Type B pancreatic cell (in vitro differentiated cells): ENCODE results near the gene MFAP2. TPM values are rescaled to one million over a fixed set of nuclear protein-coding genes. Genes with fewer than 3 reads are reported as not detected.

ENCODE experiments used
- DNase-seq: peaks from one replicate; pipeline ENCODE4 v3.0.0; 2021; ENCODE audit warnings: mixed read lengths; ENCODE audit not compliant: unreplicated experiment; ENCODE audit errors: extremely low spot score
- H3K27ac Mint-ChIP-seq: 2 replicates; pipeline ENCODE4 v1.8.0; 2021; ENCODE audit warnings: mild to moderate bottlenecking, mixed read lengths
- H3K27me3 Mint-ChIP-seq: 2 replicates; pipeline ENCODE4 v1.8.0; 2021; ENCODE audit warnings: mixed read lengths
- H3K36me3 Mint-ChIP-seq: 2 replicates; pipeline ENCODE4 v1.8.0; 2021; ENCODE audit warnings: mixed read lengths
- H3K4me1 Mint-ChIP-seq: one replicate; pipeline ENCODE4 v1.8.0; 2021; ENCODE audit warnings: mixed read lengths; ENCODE audit not compliant: unreplicated experiment
- H3K4me3 Mint-ChIP-seq: 2 replicates; pipeline ENCODE4 v1.8.0; 2021; ENCODE audit warnings: mild to moderate bottlenecking, mixed read lengths
- H3K9me3 Mint-ChIP-seq: 2 replicates; pipeline ENCODE4 v1.8.0; 2021; ENCODE audit warnings: mixed read lengths
- total RNA-seq: library from RNA; stranded (reverse); gene quantifications from 2 replicates; pipeline ENCODE4 v1.2.1, GENCODE V29; 2021; ENCODE audit warnings: low replicate concordance
- TF ChIP-seq, protein P1 (sequence below): fragments of 200-600 bp; sonication (generic); conservative IDR thresholded peaks from 2 replicates; pipeline ENCODE4 v1.5.0; 2021; ENCODE audit warnings: antibody characterized with exemption, mild to moderate bottlenecking

MFAP2 gene
- total RNA-seq, 1 donor from 2014 or later = 158 TPM

DNA sequence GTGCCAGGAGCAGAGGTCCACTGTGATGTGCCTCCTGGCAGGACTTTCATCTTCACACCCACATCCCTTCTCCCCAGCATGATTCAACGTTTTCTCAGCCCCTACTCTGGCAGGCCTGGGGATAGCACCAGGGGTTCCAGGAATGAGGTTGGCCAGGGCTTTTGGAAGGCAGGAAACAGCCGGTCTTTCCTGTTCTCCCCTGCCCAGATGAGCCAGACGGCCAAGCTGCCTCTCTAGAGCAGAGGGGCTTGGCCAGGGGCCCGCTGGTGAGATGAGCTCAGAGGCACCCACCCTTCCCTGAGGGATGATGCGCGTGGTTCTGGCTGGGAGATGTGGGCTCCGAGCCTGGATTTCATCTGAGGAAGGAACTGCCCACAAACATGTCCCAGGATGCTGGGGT lies 4.3 kb upstream of the MFAP2 start:
- no peaks in the 10 kb centered on the region for H3K9me3 Mint-ChIP-seq
- peak overlapping the region; percentile 74 for H3K27ac Mint-ChIP-seq
- peaks cover 20% of the 10 kb centered on the region for H3K4me1 Mint-ChIP-seq
- TF ChIP-seq, protein P1, sequence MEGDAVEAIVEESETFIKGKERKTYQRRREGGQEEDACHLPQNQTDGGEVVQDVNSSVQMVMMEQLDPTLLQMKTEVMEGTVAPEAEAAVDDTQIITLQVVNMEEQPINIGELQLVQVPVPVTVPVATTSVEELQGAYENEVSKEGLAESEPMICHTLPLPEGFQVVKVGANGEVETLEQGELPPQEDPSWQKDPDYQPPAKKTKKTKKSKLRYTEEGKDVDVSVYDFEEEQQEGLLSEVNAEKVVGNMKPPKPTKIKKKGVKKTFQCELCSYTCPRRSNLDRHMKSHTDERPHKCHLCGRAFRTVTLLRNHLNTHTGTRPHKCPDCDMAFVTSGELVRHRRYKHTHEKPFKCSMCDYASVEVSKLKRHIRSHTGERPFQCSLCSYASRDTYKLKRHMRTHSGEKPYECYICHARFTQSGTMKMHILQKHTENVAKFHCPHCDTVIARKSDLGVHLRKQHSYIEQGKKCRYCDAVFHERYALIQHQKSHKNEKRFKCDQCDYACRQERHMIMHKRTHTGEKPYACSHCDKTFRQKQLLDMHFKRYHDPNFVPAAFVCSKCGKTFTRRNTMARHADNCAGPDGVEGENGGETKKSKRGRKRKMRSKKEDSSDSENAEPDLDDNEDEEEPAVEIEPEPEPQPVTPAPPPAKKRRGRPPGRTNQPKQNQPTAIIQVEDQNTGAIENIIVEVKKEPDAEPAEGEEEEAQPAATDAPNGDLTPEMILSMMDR = no peak
- no peaks in the 10 kb centered on the region for H3K36me3 Mint-ChIP-seq
- H3K27me3 Mint-ChIP-seq = peaks cover 5% of the 10 kb centered on the region
- H3K4me3 Mint-ChIP-seq = peak overlapping the region; percentile 58
- DNase-seq = no peak

DNA sequence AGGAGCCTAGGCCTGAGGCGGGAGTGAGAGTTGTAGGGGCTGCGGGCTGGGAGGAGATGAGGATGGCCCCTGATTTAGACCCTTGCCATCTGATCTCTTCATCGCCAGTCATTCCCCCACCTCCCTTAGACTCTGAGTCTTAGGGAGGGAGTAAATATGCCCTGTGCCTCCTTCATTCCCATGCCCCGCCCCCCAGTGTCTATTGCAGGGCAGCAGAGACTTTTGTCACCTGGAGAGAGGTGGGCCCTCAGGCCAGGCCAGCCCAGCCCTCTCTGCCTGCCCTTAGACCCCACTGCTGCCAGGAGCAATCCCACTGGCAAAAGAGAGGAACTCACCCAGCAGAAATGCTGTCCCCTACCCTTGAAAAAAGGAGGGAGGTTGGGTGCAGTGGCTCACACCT lies 3.2 kb upstream of the MFAP2 start:
- peaks cover 20% of the 10 kb centered on the region for H3K4me1 Mint-ChIP-seq
- DNase-seq = no peak
- no peaks in the 10 kb centered on the region for H3K36me3 Mint-ChIP-seq
- H3K9me3 Mint-ChIP-seq = no peaks in the 10 kb centered on the region
- H3K27ac Mint-ChIP-seq = peak overlapping the region; percentile 45
- TF ChIP-seq, protein P1 = no peak
- H3K27me3 Mint-ChIP-seq = peaks cover 5% of the 10 kb centered on the region
- peak overlapping the region; percentile 75 for H3K4me3 Mint-ChIP-seq

DNA sequence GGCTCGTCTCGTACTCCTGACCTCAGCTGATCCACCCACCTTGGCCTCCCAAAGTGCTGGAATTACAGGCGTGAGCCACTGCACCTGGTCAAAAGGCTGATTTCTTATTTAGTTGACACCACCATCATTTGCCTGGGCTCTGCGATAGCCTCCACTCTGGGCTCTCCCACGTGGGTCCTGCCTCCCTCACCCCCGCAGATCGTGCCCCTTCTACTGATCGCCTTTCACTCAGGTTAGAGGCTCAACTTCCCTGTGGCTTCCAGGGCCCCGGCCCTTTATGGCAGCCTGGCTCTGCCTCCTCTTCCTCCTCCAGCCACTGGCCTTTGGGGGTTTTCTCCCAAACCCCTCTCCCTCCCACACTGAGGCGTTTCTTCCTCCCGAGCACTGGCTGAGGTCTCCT lies 2.5 kb upstream of the MFAP2 start:
- Mint-ChIP-seq H3K4me3 (peak overlapping the region; percentile 75), H3K27ac (peak overlapping the region; percentile 45), H3K4me1 (peaks cover 20% of the 10 kb centered on the region), H3K27me3 (peaks cover 5% of the 10 kb centered on the region), H3K9me3 (no peaks in the 10 kb centered on the region), H3K36me3 (no peaks in the 10 kb centered on the region)
- TF ChIP-seq, protein P1 = no peak
- DNase-seq = no peak

DNA sequence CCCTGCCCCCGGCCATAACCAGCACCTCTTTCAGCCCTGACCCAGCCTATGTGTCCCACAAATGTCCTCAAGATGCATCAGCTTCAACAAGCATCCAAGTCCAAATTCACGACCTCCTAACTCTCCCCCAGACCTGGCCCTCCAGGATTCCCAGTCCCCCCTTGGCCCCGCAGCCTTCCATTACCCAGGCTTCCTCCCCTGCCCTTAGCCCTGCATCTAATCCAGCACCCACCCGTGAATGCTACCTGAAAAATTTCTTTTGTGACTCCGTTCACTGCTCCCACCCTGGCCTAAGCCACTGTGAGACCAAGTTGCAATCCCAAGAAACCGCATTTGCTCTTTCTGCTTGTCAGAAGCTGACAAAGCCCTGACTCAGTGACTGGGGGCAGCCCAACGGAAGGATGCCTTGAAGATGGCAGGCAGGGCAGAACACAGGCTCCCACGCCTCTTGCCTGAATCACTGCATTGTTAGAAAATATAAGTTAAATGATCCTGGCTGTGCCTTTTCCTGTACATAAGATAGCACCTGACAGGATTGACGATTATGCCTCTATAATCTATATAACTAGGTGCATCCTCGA lies 939 bp upstream of the MFAP2 start:
- TF ChIP-seq, protein P1 = no peak
- Mint-ChIP-seq H3K36me3 (no peaks in the 10 kb centered on the region), H3K27me3 (peaks cover 5% of the 10 kb centered on the region), H3K4me1 (peaks cover 32% of the 10 kb centered on the region), H3K9me3 (no peaks in the 10 kb centered on the region), H3K27ac (peak overlapping the region; percentile 86), H3K4me3 (peak overlapping the region; percentile 90)
- DNase-seq = no peak

DNA sequence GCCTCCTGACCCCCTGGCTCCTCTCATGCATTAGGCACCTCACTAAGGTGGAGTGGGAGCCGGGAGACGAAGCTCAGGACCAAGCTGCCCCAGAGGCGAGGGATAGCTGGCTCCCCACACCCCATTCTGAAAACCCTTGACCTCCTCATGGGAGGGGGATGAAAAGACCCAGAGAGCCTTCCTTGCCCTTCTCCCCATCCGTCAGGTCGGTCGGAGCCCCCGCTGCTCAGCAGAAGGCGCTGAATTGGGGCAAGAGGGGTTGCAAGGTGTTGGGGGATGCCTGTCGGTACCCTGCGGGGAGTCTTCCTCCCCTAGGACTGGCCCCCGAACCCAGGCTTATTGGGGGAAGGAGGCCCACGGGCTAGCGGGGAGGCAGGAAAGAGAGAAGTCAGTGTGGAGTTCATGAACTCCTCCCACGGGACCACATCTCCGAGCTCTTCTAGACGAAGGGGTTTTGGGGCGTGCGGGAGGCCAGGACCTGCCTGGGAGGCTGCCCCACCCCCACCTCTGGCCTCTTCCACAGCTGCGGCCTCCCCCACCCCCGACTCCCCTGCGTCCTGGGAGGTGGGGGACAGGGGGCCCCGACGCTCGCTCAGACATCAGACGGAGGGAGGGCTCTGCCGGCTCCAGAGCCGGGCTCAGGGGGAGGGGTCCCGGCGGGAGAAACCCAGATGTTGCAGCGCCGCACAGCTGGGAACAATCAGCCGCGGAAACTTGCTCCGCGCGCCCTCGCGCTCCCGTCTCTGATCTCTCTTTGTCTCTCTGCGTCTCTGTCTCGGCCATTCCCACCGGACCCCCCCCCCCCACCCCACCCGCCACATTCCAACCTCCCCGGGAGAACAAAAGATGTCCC lies 719 bp downstream of the MFAP2 start:
- Mint-ChIP-seq H3K36me3 (no peaks in the 10 kb centered on the region), H3K4me1 (peaks cover 39% of the 10 kb centered on the region), H3K9me3 (no peaks in the 10 kb centered on the region), H3K27me3 (peaks cover 5% of the 10 kb centered on the region), H3K4me3 (peak overlapping the region; percentile 87), H3K27ac (peak overlapping the region; percentile 59)
- TF ChIP-seq, protein P1 = no peak
- peak; percentile 67 for DNase-seq
